Endometrium (tissue), 2 donors: ENCODE data around the gene TTL.
"Not testable (repeated sequence)": the region's sequence is repeated elsewhere in the genome, so short reads cannot be mapped to it uniquely, and the experiment has no call there.

Source experiments
- FAIRE-seq: peaks from 2 replicates; lab custom pipeline; 2012; peaks lifted over from hg19 to GRCh38; lab: Jason Lieb, UNC
- donor health status: control.
- donor health status: control.

TTL gene

DNA sequence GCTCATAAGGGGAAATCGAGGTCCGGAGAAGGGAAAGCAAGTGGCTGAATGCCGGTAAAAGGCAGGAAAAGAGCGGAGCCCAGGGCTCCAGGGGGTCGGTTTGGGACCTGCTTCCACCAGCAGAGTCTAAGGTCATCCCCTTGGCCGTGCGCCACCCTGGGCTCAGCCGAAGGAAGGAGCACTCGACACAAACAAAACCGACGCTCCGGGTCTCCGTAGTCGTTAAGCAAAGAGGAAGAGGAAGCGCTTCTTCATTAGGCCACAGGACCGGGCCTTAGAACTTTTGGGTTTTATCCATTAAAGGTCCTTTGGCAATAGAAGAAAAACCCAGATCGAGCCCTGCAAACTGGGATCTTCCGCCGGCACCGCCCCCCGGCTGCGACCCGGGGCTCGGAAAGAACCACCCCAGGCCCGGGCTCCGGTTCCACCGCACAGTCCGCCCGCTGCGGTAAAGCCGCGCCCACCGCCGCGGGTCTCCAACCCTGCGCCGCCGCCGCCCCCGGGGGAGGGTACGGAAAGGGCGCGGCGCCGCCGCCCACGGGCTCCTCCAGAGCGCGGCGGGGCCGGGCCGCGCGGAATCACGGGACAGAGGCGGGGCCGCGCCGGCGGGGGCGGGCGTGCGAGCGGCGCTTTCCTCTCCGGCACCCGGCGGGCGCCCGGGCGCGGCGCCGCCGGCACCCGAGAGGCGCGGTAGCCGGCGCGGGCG, at the start of gene TTL:
Gene TTL, plus strand, starts transcription at position 629 of the 706 bp plus-strand sequence. CDS start 189 bp downstream, outside the sequence.
- FAIRE-seq, result no peak

DNA sequence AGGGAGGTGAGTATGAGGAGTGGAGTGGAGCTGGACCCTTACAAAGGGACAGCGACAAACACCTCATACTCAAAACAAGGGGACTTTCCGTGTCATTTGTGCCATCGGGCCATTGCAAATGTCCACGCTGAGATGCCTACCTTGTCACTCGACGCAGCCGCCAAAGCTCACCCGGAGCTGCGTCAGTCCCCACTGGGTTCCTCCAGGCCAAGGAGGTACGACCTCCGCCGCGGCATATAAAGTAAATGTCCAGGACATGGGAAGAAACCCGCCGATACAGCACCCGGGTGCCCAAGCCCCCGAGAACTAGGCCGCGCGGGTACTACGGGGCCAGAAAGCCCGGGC, 49.6 kb upstream of the TTL start:
- FAIRE-seq, result not testable (repeated sequence)

DNA sequence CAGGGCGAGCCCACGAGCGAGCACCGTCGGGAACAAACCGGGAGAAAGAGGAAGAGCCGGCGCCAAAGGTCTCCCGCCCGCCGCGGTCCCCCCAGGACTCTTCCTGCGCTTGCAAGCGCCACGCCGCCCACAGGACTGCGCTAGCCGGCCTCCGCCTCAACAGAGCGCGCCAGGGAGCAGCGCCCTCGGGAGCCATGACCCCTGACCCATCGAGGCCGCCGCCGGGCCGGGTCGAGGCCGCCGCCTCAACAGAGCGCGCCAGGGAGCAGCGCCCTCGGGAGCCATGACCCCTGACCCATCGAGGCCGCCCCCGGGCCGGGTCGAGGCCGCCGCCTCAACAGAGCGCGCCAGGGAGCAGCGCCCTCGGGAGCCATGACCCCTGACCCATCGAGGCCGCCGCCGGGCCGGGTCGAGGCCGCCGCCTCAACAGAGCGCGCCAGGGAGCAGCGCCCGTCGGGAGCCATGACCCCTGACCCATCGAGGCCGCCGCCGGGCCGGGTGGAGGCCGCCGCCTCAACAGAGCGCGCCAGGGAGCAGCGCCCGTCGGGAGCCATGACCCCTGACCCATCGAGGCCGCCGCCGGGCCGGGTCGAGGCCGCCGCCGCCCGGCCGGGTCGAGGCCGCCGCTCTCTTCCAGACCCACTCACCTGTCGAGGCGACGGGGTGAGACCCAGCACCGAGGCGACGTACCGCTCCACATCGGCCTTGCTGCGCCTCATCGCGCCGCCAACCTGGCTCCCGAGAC, 49.0 kb upstream of the TTL start:
- not testable (repeated sequence) for FAIRE-seq

DNA sequence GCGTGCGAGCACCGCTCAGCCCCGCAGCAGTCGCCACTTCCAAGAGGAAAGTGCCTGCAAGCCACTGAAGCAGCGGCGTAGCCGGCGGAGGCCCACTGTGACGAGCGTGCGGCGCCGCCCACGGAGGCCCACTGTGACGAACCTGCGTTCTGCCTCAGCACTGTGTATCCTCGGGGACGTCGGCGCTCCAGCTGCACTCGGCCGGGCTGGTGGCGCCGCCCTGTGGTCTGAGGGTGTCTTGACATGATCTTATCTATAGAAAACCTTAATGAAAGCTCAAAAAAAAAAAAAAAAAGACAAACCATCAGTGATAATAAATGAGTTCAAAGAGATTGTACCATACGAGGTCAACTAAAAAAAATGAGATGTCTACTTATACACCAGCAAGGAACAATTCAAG, 48.5 kb upstream of the TTL start, which contains the start of gene RGPD8:
Gene RGPD8, minus strand, starts transcription at position 166 of the 400 bp plus-strand sequence. CDS start 192 bp downstream, outside the sequence.
- FAIRE-seq, result peak; percentile 99

DNA sequence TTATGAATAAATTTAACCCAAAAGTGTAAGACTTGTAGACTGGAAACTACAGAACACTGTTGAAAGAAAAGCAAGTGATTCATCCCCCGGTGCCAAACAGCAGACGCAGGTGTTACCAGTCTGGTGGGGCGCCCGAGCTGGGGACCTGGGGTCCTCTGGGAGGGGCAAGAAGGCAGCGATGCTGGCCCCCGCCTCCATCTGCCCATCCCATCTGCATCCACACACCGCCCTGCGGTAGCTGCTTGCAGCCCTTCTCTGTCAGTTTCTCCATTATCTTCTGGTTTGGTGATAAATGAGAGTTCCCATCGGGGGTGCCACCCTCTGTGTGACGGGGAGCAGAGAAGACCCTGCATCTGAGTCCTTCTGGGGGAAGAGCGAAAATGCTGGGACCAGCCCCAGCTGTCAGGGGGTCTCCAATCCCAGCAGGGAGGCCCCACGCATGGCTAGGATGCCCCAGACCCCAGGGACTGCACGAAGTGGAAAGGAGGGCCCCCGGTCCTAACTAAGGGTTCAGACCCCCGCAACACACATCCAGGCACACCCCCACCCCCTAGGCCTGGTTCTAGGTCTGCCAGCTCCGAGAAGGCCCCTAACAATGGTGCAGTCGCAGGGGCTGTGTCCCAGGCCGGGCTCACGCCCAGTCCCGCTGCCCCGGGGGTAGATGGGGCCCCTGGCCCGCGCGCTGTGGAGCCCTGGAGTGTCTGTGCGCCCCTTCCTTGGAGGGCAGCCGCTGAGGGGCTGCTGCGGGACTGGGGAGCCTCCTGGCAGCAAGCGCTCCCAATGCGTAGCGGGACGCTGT, 47.8 kb upstream of the TTL start:
- no peak for FAIRE-seq

DNA sequence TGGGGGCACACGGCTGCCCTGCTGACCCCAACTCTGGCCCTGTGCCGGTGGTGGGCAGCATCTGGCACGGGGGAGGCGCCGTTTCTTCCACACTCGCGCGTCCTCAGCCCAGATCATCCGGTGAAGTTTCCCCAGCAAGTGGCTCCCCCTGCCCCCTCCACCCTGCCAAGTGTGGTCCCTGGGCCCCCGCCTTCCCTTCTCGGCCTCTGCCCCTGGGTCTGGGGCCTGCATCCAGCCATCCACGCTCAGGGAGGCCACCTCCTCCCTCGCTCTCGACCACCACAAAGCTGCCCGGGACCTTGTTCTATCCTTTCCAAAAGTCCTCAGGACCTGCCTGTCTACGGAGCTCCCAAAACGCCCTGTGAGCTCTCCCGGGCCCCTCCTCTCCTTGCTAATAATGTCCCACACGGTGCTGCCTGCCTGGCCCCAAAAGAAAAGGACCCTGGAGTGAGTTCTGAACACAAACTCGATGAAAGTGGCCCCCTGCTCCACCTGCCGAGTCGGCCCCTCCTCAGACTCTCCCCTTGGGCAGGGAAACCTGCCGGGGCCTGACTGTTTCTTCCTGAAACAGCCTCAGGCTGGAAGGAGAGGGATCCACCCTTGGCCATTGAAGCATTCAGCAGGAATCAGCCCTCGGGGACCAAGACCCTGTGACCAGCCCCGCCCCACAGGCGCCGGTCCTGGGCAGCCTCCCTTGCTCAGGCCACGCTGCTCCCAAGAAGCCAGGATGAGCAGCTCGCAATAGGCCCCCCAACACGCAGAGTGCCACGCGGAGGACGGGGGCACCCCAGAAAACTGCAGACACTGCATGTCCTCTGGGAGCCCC, 46.9 kb upstream of the TTL start:
- not testable (repeated sequence) for FAIRE-seq

DNA sequence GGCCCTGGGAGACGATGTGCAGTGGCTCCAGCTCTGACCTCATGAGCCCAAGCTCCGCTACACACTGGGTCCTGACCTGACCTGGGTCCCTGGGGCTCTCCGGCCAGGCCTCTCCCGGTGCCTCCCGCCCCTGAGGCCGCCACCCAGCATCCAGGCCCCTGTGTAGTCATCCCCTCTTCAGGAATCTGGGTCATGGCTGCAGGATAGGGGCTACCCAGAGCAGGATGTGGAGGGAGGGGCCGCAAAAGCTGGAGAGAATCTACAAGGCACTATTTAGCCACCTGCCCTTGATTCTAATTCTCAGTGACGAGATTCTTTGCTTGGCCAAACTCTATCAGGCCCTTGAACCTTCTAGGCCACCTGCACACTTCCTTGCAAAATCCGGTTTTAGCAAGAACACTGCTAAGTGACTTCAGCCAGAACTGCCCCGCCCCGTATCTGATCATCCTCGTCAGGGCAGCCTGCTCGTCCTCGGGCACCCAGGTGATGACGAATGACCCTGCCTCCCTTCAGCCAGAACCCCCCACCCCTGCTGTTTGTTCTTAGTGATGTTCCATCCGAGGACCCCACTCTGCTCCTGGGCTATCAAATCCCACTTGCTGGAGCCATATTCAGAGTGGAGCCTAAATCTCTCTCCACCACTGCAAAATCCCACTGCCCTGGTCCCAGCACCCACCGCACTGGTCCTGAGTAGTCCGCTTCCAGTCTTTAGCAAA, 46.1 kb upstream of the TTL start:
- not testable (repeated sequence) for FAIRE-seq

DNA sequence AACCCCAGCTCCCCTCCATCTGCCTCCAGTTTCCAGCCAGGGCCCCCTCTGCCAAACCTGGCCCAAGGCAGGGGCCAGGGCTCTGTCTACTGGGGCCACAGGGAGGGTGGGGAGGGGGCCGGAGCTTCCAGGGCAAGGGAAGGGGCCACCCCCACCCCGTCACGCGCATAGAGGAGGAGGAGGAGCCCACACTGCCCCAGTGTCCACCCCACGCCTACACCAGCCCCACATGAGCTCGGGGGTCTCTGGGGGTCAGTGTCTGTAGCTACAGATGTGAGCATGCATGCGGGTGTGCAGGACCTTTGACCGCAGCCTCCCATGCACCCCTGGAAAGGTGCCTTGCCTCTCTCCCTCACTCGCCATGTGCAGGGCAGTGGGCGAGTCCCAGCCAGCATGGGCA, 45.0 kb upstream of the TTL start:
- not testable (repeated sequence) for FAIRE-seq

DNA sequence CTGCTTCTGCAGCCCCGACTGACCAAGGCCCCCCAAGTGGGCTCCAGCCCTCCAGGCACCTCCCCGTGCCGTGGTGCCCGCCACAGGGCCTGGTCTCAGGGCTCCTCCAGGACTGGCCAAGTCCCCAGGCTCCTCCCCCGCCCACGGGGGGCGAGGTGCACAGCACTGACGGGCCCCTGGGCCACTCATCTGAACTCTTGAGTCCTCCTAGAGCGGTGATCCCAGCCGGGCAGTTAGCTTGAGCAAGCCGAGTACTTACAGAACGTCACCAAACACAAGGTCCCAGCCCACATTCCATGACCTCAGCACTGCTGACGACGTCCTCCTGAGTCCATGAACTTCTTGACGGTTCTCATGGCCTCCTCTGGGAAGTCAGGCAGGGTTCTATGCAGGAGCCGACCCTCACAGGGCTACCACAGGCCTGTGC, 44.5 kb upstream of the TTL start:
- FAIRE-seq, result not testable (repeated sequence)

DNA sequence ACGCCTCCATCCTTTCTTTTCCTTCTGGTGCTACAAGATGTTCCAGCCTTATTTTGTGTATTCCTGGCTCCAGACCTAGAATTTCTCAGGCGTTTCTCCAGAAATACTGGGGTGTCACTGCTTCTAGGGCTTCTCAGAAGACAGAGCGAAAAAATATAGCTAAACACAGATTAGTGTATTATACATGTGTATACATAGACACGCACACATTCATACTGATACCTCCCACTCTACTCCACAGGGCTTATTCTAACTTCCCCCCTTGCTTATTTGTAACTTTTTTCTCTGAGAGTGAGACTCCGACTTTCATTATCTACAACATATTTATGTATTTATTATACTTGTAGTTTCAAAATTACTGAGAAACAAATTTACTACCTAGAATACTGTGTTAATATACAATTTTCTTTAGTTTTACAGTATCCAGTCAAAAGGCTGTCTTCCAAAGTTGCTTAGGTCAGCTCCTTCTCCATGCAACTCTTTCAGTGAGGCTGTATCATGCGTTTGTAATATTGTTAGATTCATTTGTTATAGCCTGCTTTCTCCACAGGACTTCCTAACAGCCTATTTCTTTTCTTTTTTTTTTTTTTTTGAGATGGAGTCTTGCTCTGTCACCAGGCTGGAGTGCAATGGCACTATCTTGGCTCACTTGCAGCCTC, 43.2 kb upstream of the TTL start:
- not testable (repeated sequence) for FAIRE-seq

DNA sequence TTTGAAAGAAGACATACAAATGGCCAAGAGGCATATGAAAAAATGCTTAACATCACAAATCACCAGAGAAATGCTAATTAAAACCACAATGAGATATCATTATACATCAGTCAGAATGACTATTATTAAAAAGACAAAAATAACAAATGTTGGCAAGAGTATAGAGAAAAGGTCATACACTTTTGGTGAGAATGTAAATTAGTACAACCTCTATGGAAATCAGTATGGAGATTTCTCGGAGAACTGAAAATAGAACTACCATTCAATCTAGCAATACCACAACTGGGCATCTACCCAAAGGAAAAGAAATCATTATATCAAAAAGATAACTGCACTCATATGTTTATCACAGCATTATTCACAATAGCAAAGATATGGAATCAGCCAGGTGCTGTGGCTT, 37.7 kb upstream of the TTL start:
- FAIRE-seq, result not testable (repeated sequence)

DNA sequence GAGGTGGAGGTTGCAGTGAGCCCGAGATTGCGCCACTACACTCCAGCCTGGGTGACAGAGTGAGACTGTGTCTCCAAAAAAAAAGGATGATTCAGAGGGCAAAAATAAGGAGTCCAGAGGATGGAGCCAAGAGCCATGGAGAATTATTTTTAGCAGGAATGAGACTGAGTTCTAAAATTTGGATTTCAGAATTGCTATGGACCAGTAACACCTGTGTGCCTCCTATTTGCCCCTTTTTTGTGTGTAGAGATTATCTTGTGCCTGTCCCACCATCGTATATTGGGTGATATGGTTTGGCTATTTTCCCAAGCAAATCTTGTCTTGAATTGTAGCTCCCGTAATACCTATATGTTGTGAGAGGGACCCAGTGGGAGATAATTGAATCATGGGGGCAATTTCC, 32.1 kb upstream of the TTL start:
- FAIRE-seq, result no peak

DNA sequence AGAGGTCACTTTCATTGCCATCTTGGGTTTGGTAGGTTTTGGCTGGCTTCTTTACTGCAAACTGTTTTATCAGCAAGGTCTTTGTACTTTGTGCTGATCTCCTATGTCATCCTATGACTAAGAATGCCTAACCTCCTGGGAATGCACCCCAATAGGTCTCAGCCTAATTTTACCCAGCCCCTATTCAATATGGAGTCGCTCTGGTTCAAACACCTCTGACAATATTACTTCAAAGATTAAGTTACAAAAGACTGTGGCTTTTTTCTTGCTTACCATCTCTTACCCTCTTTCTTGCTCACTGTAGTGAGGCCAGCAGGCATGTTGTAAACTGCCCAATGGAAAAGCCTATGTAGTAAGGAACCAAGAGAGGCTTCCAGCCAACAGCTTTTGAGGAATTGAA, 30.6 kb upstream of the TTL start:
- no peak for FAIRE-seq

DNA sequence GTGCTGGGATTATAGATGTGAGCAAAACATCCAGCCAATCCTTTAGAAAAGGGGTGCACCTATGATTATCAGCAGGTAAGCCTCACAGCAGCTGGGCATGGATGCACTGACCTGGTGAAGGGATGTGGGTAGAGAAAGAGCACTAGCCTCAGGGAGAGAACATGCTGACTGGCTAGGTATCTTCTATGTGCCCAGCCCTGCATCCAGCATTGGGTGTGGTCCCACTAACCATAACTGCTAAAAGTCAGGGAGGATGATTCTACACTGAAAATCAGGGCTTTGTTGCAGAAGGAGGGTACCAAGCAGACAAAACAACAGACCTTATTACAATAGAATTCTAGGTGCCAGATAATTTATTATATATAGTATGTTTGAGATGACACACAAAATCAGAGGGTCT, 27.4 kb upstream of the TTL start:
- FAIRE-seq, result no peak

DNA sequence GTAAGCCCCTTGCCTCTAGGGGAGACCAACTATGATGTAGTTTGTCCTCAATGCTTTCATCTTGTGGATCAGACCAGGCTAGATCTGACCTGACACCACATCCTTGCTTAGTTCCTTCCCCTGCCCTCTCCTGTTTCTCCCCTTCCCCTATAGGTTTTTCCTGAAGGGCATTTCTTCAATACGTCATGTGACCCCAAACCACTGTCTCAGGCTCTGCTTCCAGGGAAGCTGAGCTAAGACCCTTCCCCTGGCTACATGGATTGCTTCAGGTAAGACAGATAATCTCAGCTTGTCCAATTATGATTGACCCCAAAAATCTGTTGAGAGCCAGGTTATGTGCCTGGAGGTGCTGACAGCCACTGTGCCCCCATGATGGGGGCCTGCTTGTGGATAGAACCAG, 22.6 kb upstream of the TTL start:
- no peak for FAIRE-seq

DNA sequence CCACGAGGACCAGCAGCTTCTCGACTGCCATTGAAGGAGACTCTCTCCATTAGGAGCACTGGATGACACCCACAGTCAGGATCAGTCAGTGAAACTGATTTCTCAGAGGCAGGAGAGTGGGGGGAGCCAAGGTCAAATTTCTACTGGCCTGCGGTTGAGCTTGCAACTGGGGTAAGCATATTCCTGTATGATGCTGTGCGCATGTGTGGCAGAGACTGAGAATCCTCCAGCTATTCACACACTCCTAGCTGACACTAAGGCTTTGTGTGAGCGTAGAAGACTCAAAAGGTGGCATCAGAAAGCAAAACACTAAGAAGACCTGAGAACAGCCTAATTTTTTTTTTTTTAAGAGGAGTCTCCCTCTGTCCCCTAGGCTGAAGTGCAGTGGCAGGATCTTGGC, 19.8 kb upstream of the TTL start:
- FAIRE-seq, result no peak

DNA sequence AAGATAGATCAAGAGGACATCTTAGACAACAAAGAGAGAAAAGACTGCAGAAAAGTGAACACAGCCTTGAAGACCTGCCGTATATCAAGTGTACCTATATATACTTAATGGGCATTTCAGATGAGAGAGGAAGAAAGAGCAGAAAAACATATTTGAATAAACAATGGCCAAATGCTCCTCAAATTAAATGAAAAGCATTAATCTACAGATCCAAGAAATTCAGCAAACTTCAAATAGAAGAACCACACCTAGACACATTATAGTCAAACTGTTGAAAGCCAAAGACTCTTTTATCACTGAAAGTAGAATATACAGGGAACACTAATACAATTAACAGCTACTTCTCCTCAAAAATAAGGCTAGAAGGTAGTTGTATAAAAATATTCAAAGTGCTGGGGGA, 18.7 kb upstream of the TTL start:
- FAIRE-seq, result no peak

DNA sequence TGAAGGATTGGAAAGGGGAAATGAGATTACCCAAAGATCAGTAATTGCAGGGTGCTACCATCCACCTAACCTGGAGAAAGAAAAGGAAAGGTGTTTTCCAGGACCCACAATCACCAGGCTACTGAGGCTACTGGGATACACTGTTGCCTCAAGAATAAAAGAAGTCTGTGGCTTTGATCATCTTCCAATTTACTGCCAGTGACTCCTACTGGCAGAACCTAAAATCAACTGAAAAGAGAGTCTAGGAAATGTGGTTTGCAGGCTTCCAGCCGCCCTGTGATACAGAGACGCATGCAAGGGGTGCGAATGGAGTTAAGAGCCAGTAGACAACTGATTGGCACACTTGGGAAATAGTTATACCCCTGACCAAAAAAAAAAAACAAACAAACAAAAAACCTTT, 16.6 kb upstream of the TTL start:
- FAIRE-seq, result no peak

DNA sequence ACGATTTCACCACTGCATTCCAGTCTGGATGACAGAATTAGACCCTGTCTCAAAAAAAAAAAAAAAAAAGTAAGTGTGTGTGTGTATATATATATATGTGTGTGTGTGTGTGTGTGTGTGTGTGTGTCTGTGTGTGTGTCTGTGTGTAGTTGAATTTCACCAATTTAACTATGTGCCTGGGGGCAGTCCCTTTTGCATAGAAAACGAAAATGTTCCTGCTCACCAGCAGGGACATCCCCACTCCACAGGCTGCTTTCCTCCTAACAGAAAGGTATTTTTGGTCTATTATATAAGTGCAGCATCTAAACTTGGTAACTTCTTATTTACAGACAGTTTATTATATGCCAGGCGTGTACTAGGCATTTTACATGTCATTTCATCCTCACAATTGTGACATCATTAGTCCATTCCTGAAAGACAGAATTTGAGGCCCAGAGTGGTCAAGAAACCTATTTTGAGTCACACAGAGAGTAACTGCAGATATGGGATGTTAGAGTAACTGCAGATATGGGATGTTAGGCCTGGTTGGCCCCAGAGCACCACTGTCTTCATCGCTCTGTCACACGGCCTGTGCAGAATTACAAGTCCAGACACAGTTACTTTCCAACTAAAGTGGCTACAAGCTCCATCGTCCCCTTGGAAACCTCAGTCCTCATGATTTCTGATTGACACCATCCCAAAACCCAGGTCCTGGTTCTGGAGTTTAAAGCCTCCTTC, 9.3 kb upstream of the TTL start:
- FAIRE-seq, result no peak
